Sigmoid colon (tissue), 7 donors: ENCODE data around the gene MYH9. TPM values are rescaled to one million over a fixed set of nuclear protein-coding genes. Genes with fewer than 3 reads are reported as not detected.
A peak's percentile ranks its signal among the peaks of the same experiment; 100 is the strongest.

ENCODE experiments used
- DNase-seq: peaks from one replicate; pipeline ENCODE4 v3.0.0-alpha.2; 2019
- H3K27ac ChIP-seq, 4 donors: fragments of 200-600 bp; sonication (generic); one replicate each; pipeline ENCODE4 v1.5.1; 2016 to 2019; ENCODE audit warnings: mild to moderate bottlenecking in 1 of 4
- H3K27me3 ChIP-seq, 3 donors: fragments of 200-600 bp; sonication (generic); one replicate each; pipeline ENCODE4 v1.5.1; 2019; ENCODE audit warnings: mild to moderate bottlenecking in 1 of 3
- H3K36me3 ChIP-seq, 4 donors: fragments of 200-600 bp; sonication (generic); one replicate each; pipeline ENCODE4 v1.5.1; 2016 to 2019
- H3K4me1 ChIP-seq, 4 donors: fragments of 200-600 bp; sonication (generic); one replicate each; pipeline ENCODE4 v1.5.1; 2017 to 2019
- H3K4me3 ChIP-seq, 4 donors: fragments of 200-600 bp; sonication (generic); one replicate each; pipeline ENCODE4 v1.5.1; 2017 to 2019; ENCODE audit warnings: mild to moderate bottlenecking in 2 of 4, moderate library complexity in 1 of 4
- H3K9me3 ChIP-seq, 4 donors: fragments of 200-600 bp in 3 of 4; sonication (generic) in 3 of 4; one replicate each; pipeline versions ENCODE4 v1.5.1 to v1.6.1; 2013 to 2019
- CTCF ChIP-seq, 4 experiments: fragments of 450-650 bp in 3 of 4; fragments of 200-600 bp in 1 of 4; IDR thresholded peaks; one replicate each; pipeline ENCODE4 v1.5.1; 2016 to 2019; ENCODE audit warnings: antibody characterized with exemption in 4 of 4, mild to moderate bottlenecking in 3 of 4, moderate library complexity in 2 of 4
- EP300 ChIP-seq, 4 donors: sonication (generic); formaldehyde crosslinking; IDR thresholded peaks; one replicate each; pipeline ENCODE4 v1.6.1; 2017; ENCODE audit warnings: antibody characterized with exemption in 4 of 4
- POLR2A ChIP-seq, 2 donors: fragments of 450-650 bp; IDR thresholded peaks; one replicate each; pipeline ENCODE4 v1.6.1; 2016; ENCODE audit warnings: antibody characterized with exemption in 2 of 2, mild to moderate bottlenecking in 2 of 2, moderate library complexity in 2 of 2
- POLR2AphosphoS5 ChIP-seq, 4 donors: sonication (generic); formaldehyde crosslinking; IDR thresholded peaks; one replicate each; pipeline ENCODE4 v1.6.1; 2017; ENCODE audit warnings: antibody characterized with exemption in 4 of 4
- WGBS, 2 donors: extraction: QIAGEN DNeasy Blood & Tissue Kit; methylation state at CpG; one replicate each; pipeline ENCODE4 v1.1.7; 2013; 5-methylcytosine and 5-hydroxymethylcytosine counted together
- intact Hi-C: fragments of 100-400 bp; cut with DNase I; formaldehyde crosslinking; loops from one replicate; pipeline ENCODE4 v1.15.1; 2023
- polyA plus RNA-seq, 3 donors: library from polyadenylated mRNA; stranded (reverse); fragments of 200-250 nt; gene quantifications; one replicate each; pipeline ENCODE4 v1.2.3, GENCODE V29; 2013
- total RNA-seq, 4 donors: library from RNA; depleted of rRNA; stranded (reverse); fragments of >200 nt; gene quantifications; one replicate each; pipeline ENCODE4 v1.1.0, GENCODE V29; 2016
- donor health status: healthy with polysubstance abuse.
- donor health status: Bipolar disorder and iron deficiency.
- donor health status: healthy.

Gene MYH9
- total and polyA plus RNA-seq, 7 donors, result 63.7 to 307 (median 182) TPM

- Histone ChIP-seq H3K36me3 (no peaks in the 10 kb centered on the region), H3K27me3 (no peaks in the 10 kb centered on the region), H3K4me3 (peak overlapping the region; percentile 95 to 99 (median 98)), H3K27ac (peak overlapping the region; percentile 98 to 100 (median 100)), H3K4me1 (peaks cover 0 to 41% (median 29%) of the 10 kb centered on the region in 4 donors), H3K9me3 (no peaks in the 10 kb centered on the region)
- intact Hi-C loops, result loop anchor here (2.0 kb wide), 2 partner anchors 59 to 83 kb away; no protein-coding TSS in a partner anchor
- WGBS, 2 donors, result 0% methylated on average over 31 of the region's 31 CpGs
- no peak for DNase-seq
- TF ChIP-seq POLR2AphosphoS5 (IDR thresholded peaks at IDR 0.05) (peak in 2 of 4 donors; percentile 100), EP300 (IDR thresholded peaks at IDR 0.05) (no peak), POLR2A (IDR thresholded peaks at IDR 0.05) (peak; percentile 96 to 98), CTCF (IDR thresholded peaks at IDR 0.05) (no peak)
Observed at GRCh38 chr22:36387709-36387958, 133 bp downstream of the MYH9 start.

- peaks cover 0 to 46% (median 34%) of the 10 kb centered on the region in 4 donors for H3K4me1 ChIP-seq
- DNase-seq, result peak; percentile 88
- no peaks in the 10 kb centered on the region for H3K36me3 ChIP-seq
Observed at GRCh38 chr22:36386900-36387708, 663 bp downstream of the MYH9 start.

GRCh38 chr22:36386351-36386899 is 1.3 kb downstream of the MYH9 start:
- peak overlapping the region; percentile 95 to 99 (median 98) for H3K4me3 ChIP-seq
- intact Hi-C loops, result loop anchor here (2.0 kb wide), 2 partner anchors 58 to 84 kb away; no protein-coding TSS in a partner anchor
- peak; percentile 24 to 49 for TF ChIP-seq POLR2A (IDR thresholded peaks at IDR 0.05)
- TF ChIP-seq EP300 (IDR thresholded peaks at IDR 0.05), result no peak
- TF ChIP-seq CTCF (IDR thresholded peaks at IDR 0.05), result no peak
- TF ChIP-seq POLR2AphosphoS5 (IDR thresholded peaks at IDR 0.05), result peak; percentile 50 to 80 (median 62)
- DNase-seq, result no peak
- no peaks in the 10 kb centered on the region for H3K36me3 ChIP-seq
- 0 to 1% methylated on average over 18 of the region's 18 CpGs for WGBS, 2 donors
- peak overlapping the region; percentile 98 to 100 (median 100) for H3K27ac ChIP-seq
- no peaks in the 10 kb centered on the region for H3K27me3 ChIP-seq
- no peaks in the 10 kb centered on the region for H3K9me3 ChIP-seq
- H3K4me1 ChIP-seq, result peaks cover 0 to 53% (median 41%) of the 10 kb centered on the region in 4 donors

More at GRCh38 chr22:36386900-36387708, 663 bp downstream of the MYH9 start:
- no peaks in the 10 kb centered on the region for H3K27me3 ChIP-seq
- TF ChIP-seq CTCF (IDR thresholded peaks at IDR 0.05) (no peak), POLR2A (IDR thresholded peaks at IDR 0.05) (peak in 1 of 2 donors; percentile 33), POLR2AphosphoS5 (IDR thresholded peaks at IDR 0.05) (peak in 2 of 4 donors; percentile 52 to 69), EP300 (IDR thresholded peaks at IDR 0.05) (no peak)
- intact Hi-C loops, result loop anchor here (2.0 kb wide), 2 partner anchors 58 to 84 kb away; no protein-coding TSS in a partner anchor
- H3K27ac ChIP-seq, result peak overlapping the region; percentile 98 to 100 (median 100)
- 0 to 1% methylated on average over 91 of the region's 91 CpGs for WGBS, 2 donors
- no peaks in the 10 kb centered on the region for H3K9me3 ChIP-seq
- H3K4me3 ChIP-seq, result peak overlapping the region; percentile 95 to 99 (median 98)

GRCh38 chr22:36385491-36386350 is 2.0 kb downstream of the MYH9 start:
- Histone ChIP-seq H3K4me3 (peak overlapping the region; percentile 95 to 99 (median 98)), H3K27me3 (no peaks in the 10 kb centered on the region), H3K27ac (peak overlapping the region; percentile 98 to 100 (median 100)), H3K36me3 (no peaks in the 10 kb centered on the region), H3K4me1 (peaks cover 0 to 60% (median 48%) of the 10 kb centered on the region in 4 donors), H3K9me3 (no peaks in the 10 kb centered on the region)
- intact Hi-C loops, result loop anchor here (2.0 kb wide), 2 partner anchors 57 to 85 kb away; no protein-coding TSS in a partner anchor
- TF ChIP-seq POLR2AphosphoS5 (IDR thresholded peaks at IDR 0.05) (peak in 1 of 4 donors; percentile 36), POLR2A (IDR thresholded peaks at IDR 0.05) (no peak), EP300 (IDR thresholded peaks at IDR 0.05) (peak in 3 of 4 donors; percentile 1 to 55 (median 27))
- 2 to 4% methylated on average over 12 of the region's 12 CpGs for WGBS, 2 donors
- DNase-seq, result peak; percentile 90
